WTC11 (cell line): ENCODE measurements around the gene TRMU. TPM values are rescaled to one million over a fixed set of nuclear protein-coding genes. Genes with fewer than 3 reads are reported as not detected.

ENCODE experiments used
- ATAC-seq: fragments of 200-7000 bp; cut with Tn5 transposase; 2 replicates; pipeline ENCODE4 v1.10.0; 2021; ENCODE audit warnings: mild to moderate bottlenecking, moderate library complexity
- CTCF ChIA-PET: fragments of 300-600 bp; sonication (Branson Sonifier 250); formaldehyde crosslinking; loops from one replicate; lab custom pipeline; 2021; ENCODE audit warnings: antibody characterized with exemption; lab: Charles Lee
- POLR2A ChIA-PET: fragments of 350-600 bp; sonication (Branson Sonifier 250); formaldehyde crosslinking; loops from one replicate; lab custom pipeline; 2021; ENCODE audit warnings: antibody characterized with exemption; lab: Charles Lee
- DNase-seq: peaks from one replicate; pipeline ENCODE4 v3.0.0; 2021; ENCODE audit warnings: low spot score
- H3K27ac Mint-ChIP-seq: 2 replicates; pipeline ENCODE4 v1.8.0; 2021; ENCODE audit warnings: mixed read lengths
- H3K27me3 Mint-ChIP-seq: 2 replicates; pipeline ENCODE4 v1.8.0; 2021; ENCODE audit warnings: low read depth, mild to moderate bottlenecking, moderate library complexity, mixed read lengths
- H3K36me3 Mint-ChIP-seq: 2 replicates; pipeline ENCODE4 v1.8.0; 2021; ENCODE audit warnings: mixed read lengths
- H3K4me1 Mint-ChIP-seq: 2 replicates; pipeline ENCODE4 v1.8.0; 2022; ENCODE audit warnings: mixed read lengths
- H3K4me3 Mint-ChIP-seq: 2 replicates; pipeline ENCODE4 v1.8.0; 2021; ENCODE audit warnings: mild to moderate bottlenecking, moderate library complexity, mixed read lengths
- H3K9me3 Mint-ChIP-seq: 2 replicates; pipeline ENCODE4 v1.8.0; 2021; ENCODE audit warnings: mixed read lengths
- AR ChIP-seq: fragments of 250-450 bp; sonication (Bioruptor Pico); IDR thresholded peaks from 2 replicates; pipeline ENCODE4 v1.9.0; 2021; ENCODE audit warnings: mild to moderate bottlenecking
- CBFB ChIP-seq: sonication (generic); formaldehyde crosslinking; IDR thresholded peaks from 2 replicates; pipeline ENCODE4 v1.8.1; 2022; ENCODE audit warnings: mild to moderate bottlenecking, low read depth, missing genetic modification reagents
- CDX4 ChIP-seq: fragments of 250-450 bp; sonication (Bioruptor Pico); IDR thresholded peaks from 2 replicates; pipeline ENCODE4 v1.9.0; 2021; ENCODE audit warnings: moderate library complexity, mild to moderate bottlenecking, inconsistent platforms, borderline replicate concordance
- CTCF ChIP-seq: fragments of 200-600 bp; IDR thresholded peaks from 2 replicates; pipeline ENCODE4 v1.8.0; 2022; ENCODE audit warnings: antibody characterized with exemption
- FOXP1 ChIP-seq: sonication (generic); formaldehyde crosslinking; IDR thresholded peaks from 2 replicates; pipeline ENCODE4 v1.8.0; 2022; ENCODE audit warnings: missing genetic modification reagents, mild to moderate bottlenecking, moderate library complexity, borderline replicate concordance
- GTF2I ChIP-seq: fragments of 250-450 bp; sonication (Bioruptor Pico); conservative IDR thresholded peaks from 2 replicates; pipeline ENCODE4 v1.4.0; 2021; ENCODE audit warnings: mild to moderate bottlenecking
- HMGXB4 ChIP-seq: sonication (generic); formaldehyde crosslinking; IDR thresholded peaks from 2 replicates; pipeline ENCODE4 v1.8.1; 2023; ENCODE audit warnings: mild to moderate bottlenecking, moderate library complexity, missing genetic modification reagents
- IRF2 ChIP-seq: sonication (generic); formaldehyde crosslinking; IDR thresholded peaks from 2 replicates; pipeline ENCODE4 v1.8.0; 2022; ENCODE audit warnings: low read depth, missing genetic modification reagents, borderline replicate concordance
- JAZF1 ChIP-seq: fragments of 250-450 bp; sonication (Bioruptor Pico); IDR thresholded peaks from 2 replicates; pipeline ENCODE4 v1.9.0; 2021; ENCODE audit warnings: moderate library complexity, mild to moderate bottlenecking, inconsistent platforms
- TEAD1 ChIP-seq: sonication (generic); formaldehyde crosslinking; IDR thresholded peaks from 2 replicates; pipeline ENCODE4 v1.8.0; 2022; ENCODE audit warnings: mild to moderate bottlenecking, missing genetic modification reagents
- TP53 ChIP-seq: sonication (generic); formaldehyde crosslinking; IDR thresholded peaks from 2 replicates; pipeline ENCODE4 v1.8.1; 2023; ENCODE audit warnings: mild to moderate bottlenecking, missing genetic modification reagents
- ZBTB21 ChIP-seq: sonication (generic); formaldehyde crosslinking; IDR thresholded peaks from 2 replicates; pipeline ENCODE4 v1.8.1; 2023; ENCODE audit warnings: mild to moderate bottlenecking, missing genetic modification reagents, borderline replicate concordance
- ZNF121 ChIP-seq: sonication (generic); formaldehyde crosslinking; IDR thresholded peaks from 2 replicates; pipeline ENCODE4 v1.8.0; 2023; ENCODE audit warnings: missing genetic modification reagents
- ZNF219 ChIP-seq: sonication (generic); formaldehyde crosslinking; IDR thresholded peaks from 2 replicates; pipeline ENCODE4 v1.8.0; 2023; ENCODE audit warnings: missing genetic modification reagents, mild to moderate bottlenecking, borderline replicate concordance
- ZNF263 ChIP-seq: sonication (generic); formaldehyde crosslinking; IDR thresholded peaks from 2 replicates; pipeline ENCODE4 v1.8.1; 2022; ENCODE audit warnings: low read depth, mild to moderate bottlenecking, moderate library complexity, missing genetic modification reagents
- ZNF281 ChIP-seq: sonication (generic); formaldehyde crosslinking; IDR thresholded peaks from 2 replicates; pipeline ENCODE4 v1.8.0; 2023; ENCODE audit warnings: mild to moderate bottlenecking, missing genetic modification reagents
- ZNF671 ChIP-seq: fragments of 250-450 bp; sonication (Bioruptor Pico); IDR thresholded peaks from 2 replicates; pipeline ENCODE4 v1.8.0; 2021; ENCODE audit warnings: mild to moderate bottlenecking
- ZSCAN18 ChIP-seq: fragments of 250-450 bp; sonication (Bioruptor Pico); IDR thresholded peaks from 2 replicates; pipeline ENCODE4 v2.1.2; 2022; ENCODE audit warnings: mild to moderate bottlenecking, moderate library complexity
- total RNA-seq: library from RNA; stranded (reverse); gene quantifications from 3 replicates; pipeline ENCODE4 v1.2.3, GENCODE V29; 2021

TRMU gene
- total RNA-seq, 1 experiment from 2014 or later = 103 TPM

- no peak for ATAC-seq
- no peak for DNase-seq
- Mint-ChIP-seq H3K4me3 (peak overlapping the region; percentile 78), H3K9me3 (no peaks in the 10 kb centered on the region), H3K36me3 (peaks cover 23% of the 10 kb centered on the region), H3K27ac (no peak overlapping the region), H3K27me3 (no peaks in the 10 kb centered on the region; the same call in 1 of the 2 replicates), H3K4me1 (peaks cover 27% of the 10 kb centered on the region)
- CTCF ChIA-PET = no interaction called here
- TF ChIP-seq CBFB (CRISPR knock-in tag) (no peak), CDX4 (CRISPR knock-in tag) (no peak), ZNF121 (CRISPR knock-in tag) (no peak), TEAD1 (CRISPR knock-in tag) (no peak), CTCF (no peak)
- POLR2A ChIA-PET = no interaction called here
Measured at GRCh38 chr22:46294784-46295183, 40.7 kb upstream of the TRMU start.

GRCh38 chr22:46295277-46295971, 40.1 kb upstream of the TRMU start:
- no peaks in the 10 kb centered on the region for H3K9me3 Mint-ChIP-seq
- H3K36me3 Mint-ChIP-seq = peaks cover 28% of the 10 kb centered on the region
- ChIA-PET CTCF (interaction anchor here (1.3 to 3.1 kb wide), 6 partner anchors 18 to 177 kb away, joined by 3 to 12 read pairs (median 6); partner anchors contain the start of genes CDPF1 and TTC38), POLR2A (interaction anchor here (1.2 kb wide), 1 partner anchor 9 kb away, joined by 3 read pairs; no protein-coding TSS in a partner anchor)
- no peak overlapping the region for H3K27ac Mint-ChIP-seq
- no peaks in the 10 kb centered on the region; the same call in 1 of the 2 replicates for H3K27me3 Mint-ChIP-seq
- peaks cover 27% of the 10 kb centered on the region for H3K4me1 Mint-ChIP-seq
- peak overlapping the region; percentile 78 for H3K4me3 Mint-ChIP-seq
- ATAC-seq = no peak
- DNase-seq = no peak
- TF ChIP-seq AR (no peak), ZNF263 (CRISPR knock-in tag) (no peak), FOXP1 (CRISPR knock-in tag) (no peak), HMGXB4 (CRISPR knock-in tag) (no peak), TP53 (no peak), GTF2I (CRISPR knock-in tag) (no peak), ZBTB21 (CRISPR knock-in tag) (no peak), JAZF1 (no peak), CTCF (no peak), ZSCAN18 (CRISPR knock-in tag) (no peak), ZNF219 (CRISPR knock-in tag) (no peak), ZNF671 (CRISPR knock-in tag) (no peak), ZNF281 (no peak), IRF2 (CRISPR knock-in tag) (no peak)
